GM12892 (cell line): ENCODE data around the gene RNFT2.
A peak's percentile ranks its signal among the peaks of the same experiment; 100 is the strongest.
"Not testable (repeated sequence)": the region's sequence is repeated elsewhere in the genome, so short reads cannot be mapped to it uniquely, and the experiment has no call there.

Experiments used
- DNase-seq: peaks from one replicate; pipeline ENCODE4 v3.0.0; 2011; ENCODE audit not compliant: insufficient read length
- FAIRE-seq: peaks from 2 replicates; lab custom pipeline; 2011; peaks lifted over from hg19 to GRCh38; lab: Jason Lieb, UNC
- POLR2A ChIP-seq: IDR thresholded peaks from 2 replicates; pipeline ENCODE4 v1.6.1; 2011; ENCODE audit warnings: low read depth, low read length, control low read depth
- POLR2AphosphoS5 ChIP-seq: IDR thresholded peaks from 2 replicates; pipeline ENCODE4 v1.6.1; 2011; ENCODE audit warnings: low read depth, low read length, control low read depth
- TAF1 ChIP-seq: IDR thresholded peaks from 2 replicates; pipeline ENCODE4 v1.6.1; 2011; ENCODE audit warnings: low read depth, mild to moderate bottlenecking, control low read depth, low read length, borderline replicate concordance

Gene RNFT2

GRCh38 chr12:116734156-116734768 lies 3.9 kb upstream of the RNFT2 start:
- FAIRE-seq: no peak
- TF ChIP-seq TAF1 (no peak), POLR2AphosphoS5 (no peak), POLR2A (no peak)
- no peak for DNase-seq

GRCh38 chr12:116735084-116735483 lies 3.0 kb upstream of the RNFT2 start:
- DNase-seq (no peak), FAIRE-seq (no peak)
- TF ChIP-seq TAF1 (no peak), POLR2A (no peak), POLR2AphosphoS5 (no peak)

- DNase-seq: no peak
- FAIRE-seq: no peak
- no peak for TF ChIP-seq TAF1
- TF ChIP-seq POLR2A: no peak
- no peak for TF ChIP-seq POLR2AphosphoS5
Measured at GRCh38 chr12:116735951-116736599, 2.0 kb upstream of the RNFT2 start.

- DNase-seq (peak; percentile 18), FAIRE-seq (no peak)
- TF ChIP-seq TAF1 (no peak), POLR2AphosphoS5 (no peak), POLR2A (no peak)
Measured at GRCh38 chr12:116736962-116737773, 947 bp upstream of the RNFT2 start.

- no peak for TF ChIP-seq POLR2AphosphoS5
- no peak for TF ChIP-seq POLR2A
- TF ChIP-seq TAF1: no peak
- FAIRE-seq (no peak), DNase-seq (no peak)
Measured at GRCh38 chr12:116739381-116739887, 1.3 kb downstream of the RNFT2 start.

- not testable (repeated sequence) for FAIRE-seq, DNase-seq
Measured at GRCh38 chr12:116742787-116743186, 4.7 kb downstream of the RNFT2 start.

- no peak for TF ChIP-seq TAF1
- no peak for TF ChIP-seq POLR2A
- TF ChIP-seq POLR2AphosphoS5: no peak
- no peak for DNase-seq
- FAIRE-seq: no peak
Measured at GRCh38 chr12:116744766-116745165, 6.7 kb downstream of the RNFT2 start.

GRCh38 chr12:116745554-116745953 lies 7.4 kb downstream of the RNFT2 start:
- no peak for TF ChIP-seq TAF1
- no peak for TF ChIP-seq POLR2A
- TF ChIP-seq POLR2AphosphoS5: no peak
- no peak for DNase-seq
- no peak for FAIRE-seq

- FAIRE-seq (no peak), DNase-seq (no peak)
- TF ChIP-seq TAF1: no peak
Measured at GRCh38 chr12:116749884-116750283, 11.8 kb downstream of the RNFT2 start.

- FAIRE-seq: no peak
- no peak for DNase-seq
- no peak for TF ChIP-seq POLR2AphosphoS5
- no peak for TF ChIP-seq TAF1
- no peak for TF ChIP-seq POLR2A
Measured at GRCh38 chr12:116750298-116750697, 12.2 kb downstream of the RNFT2 start.

GRCh38 chr12:116754097-116754496 lies 16.0 kb downstream of the RNFT2 start:
- not testable (repeated sequence) for DNase-seq, FAIRE-seq

- FAIRE-seq, DNase-seq: not testable (repeated sequence)
Measured at GRCh38 chr12:116754783-116755182, 16.7 kb downstream of the RNFT2 start.
